COR-L47 (cell line): Measurements from ENCODE around the gene UBASH3A.
"Not testable (repeated sequence)": the region's sequence is repeated elsewhere in the genome, so short reads cannot be mapped to it uniquely, and the experiment has no call there.

Source experiments
- DNase-seq: peaks from one replicate; lab custom pipeline; 2025; lab: John Stamatoyannopoulos, UW

Gene UBASH3A

DNA sequence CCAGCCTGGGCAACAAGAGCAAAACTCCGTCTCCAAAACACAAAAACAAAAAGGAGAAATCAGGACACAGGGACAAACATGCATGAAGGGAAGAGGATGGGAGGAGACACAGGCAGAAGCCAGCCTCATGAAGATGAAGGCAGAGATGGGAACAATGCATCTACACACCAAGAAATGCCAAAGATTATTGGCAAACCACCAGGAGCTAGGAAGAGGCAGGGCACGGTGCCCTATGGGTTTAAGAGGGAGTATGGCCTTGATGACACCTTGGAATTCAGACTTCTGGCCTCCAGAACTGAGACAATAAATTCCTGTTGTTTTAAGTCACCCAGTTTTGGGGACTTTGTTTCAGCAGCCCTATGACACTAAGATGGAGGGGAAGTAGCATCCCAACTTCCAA, 13.0 kb upstream of the UBASH3A start:
- no peak for DNase-seq

DNA sequence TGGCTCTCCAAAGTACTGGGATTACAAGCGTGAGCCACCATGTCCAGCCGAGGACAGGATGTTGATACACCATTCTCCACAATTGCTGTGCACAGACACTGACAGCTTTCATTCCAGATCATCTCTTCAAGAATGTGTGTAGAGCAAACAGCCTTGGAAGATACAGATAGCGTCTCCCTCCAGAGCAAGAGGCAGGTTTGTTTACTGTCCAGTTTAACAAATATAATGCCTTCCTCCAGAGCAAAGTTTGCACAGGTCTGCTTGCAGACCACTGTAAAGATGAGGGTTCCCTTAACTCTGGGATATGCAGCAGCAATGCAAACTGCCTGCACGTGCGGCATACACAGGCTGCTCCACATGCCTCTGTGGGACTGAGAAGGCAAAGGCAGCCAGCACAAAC, 12.4 kb upstream of the UBASH3A start:
- DNase-seq = no peak

GRCh38 chr21:42392731-42393442, 10.8 kb upstream of the UBASH3A start:
- no peak for DNase-seq

DNA sequence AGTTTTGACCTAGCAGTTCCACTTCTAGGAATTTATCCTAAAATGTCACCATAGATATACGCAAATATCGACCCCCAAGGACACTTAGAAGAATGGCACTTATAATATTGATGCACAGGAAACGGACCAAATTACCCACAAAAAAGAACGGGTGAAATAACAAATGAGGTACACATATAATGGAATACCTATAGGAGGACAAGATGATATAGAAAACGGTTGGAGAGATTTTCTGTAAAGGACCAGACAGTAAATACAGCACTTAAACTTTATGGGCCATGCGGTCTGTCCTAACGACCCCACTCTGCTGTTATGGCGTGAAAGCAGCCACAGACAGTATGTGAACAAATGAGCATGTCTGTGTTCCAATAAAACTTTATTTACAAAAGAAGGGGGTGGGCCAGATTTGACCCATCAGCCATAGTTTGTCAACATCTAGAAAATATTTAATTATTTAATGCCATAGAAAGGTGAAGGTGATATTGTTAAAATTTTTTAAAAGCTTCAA, 10.2 kb upstream of the UBASH3A start:
- no peak for DNase-seq

GRCh38 chr21:42395302-42395701, 8.4 kb upstream of the UBASH3A start:
- no peak for DNase-seq

GRCh38 chr21:42395905-42396651, 7.6 kb upstream of the UBASH3A start, which contains the start of gene TMPRSS3:
Gene TMPRSS3, minus strand, starts transcription at chr21:42396052. Its CDS starts 635 bp downstream, at chr21:42395417.
- DNase-seq = no peak

DNA sequence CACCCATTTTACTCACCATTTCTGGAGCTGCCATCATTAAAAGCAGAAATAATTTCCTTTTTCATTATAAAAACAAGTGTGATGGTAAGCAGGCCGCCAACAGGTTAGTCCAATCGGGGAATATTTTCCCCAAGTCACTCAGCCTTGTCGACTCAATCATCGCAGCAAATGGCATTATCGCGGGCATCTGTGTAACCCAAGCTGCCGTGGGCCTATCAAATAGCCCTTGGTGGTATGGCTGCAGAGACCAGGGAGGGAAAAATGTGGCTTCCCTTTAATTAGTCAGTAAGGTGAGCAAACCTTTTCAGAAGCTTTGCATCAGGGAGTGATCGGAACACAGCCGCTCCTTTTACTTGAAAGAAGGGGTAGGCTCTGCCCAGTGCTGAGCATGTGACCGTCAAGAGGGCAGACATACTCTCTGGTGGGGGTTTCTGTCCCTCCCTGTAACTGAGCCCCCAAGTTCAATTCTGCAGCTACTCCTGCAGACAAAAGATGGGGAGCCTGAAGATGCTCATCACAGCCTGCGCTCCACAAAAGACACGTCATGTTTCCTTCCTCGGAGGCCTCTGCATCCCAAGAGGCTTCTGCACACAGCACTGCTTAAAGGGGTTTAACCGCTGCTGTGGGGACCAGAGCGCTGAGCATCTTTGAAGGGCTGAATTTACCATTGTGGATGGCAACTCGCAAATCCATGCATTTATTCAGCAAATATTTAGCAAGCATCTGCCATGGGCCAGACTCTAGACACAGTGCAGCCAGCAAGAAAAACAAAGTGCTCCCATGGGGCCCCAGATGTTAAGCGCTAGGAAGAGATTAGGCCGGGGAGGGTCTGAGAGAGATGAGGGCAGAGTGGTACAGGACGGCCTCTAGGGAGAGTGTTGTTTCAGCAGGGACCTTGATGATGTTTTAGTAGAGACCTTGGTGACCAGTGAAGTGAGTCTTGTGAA, 6.6 kb upstream of the UBASH3A start:
- no peak for DNase-seq

- no peak for DNase-seq
Observed at GRCh38 chr21:42397746-42398394, 5.8 kb upstream of the UBASH3A start.

- no peak for DNase-seq
Observed at GRCh38 chr21:42398436-42399028, 5.2 kb upstream of the UBASH3A start.

DNA sequence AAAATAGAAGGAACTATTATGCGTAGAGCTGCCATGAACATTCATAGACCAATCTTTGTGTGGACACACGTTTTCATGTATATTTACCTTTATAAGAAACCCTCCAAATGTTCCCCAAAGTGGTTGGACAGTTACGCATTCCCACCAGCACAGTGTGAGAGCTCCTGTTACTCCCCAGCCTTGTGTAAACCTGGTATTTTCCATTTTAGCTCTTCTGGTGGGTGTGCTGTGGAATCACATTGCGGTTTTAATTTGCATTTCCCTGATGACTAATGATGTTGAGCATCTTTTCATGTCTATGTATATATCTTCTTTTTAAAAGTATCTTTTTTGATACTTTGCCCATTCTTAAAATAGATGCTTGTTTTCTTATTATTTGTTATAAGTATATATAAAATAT, 3.2 kb upstream of the UBASH3A start:
- DNase-seq = no peak

DNA sequence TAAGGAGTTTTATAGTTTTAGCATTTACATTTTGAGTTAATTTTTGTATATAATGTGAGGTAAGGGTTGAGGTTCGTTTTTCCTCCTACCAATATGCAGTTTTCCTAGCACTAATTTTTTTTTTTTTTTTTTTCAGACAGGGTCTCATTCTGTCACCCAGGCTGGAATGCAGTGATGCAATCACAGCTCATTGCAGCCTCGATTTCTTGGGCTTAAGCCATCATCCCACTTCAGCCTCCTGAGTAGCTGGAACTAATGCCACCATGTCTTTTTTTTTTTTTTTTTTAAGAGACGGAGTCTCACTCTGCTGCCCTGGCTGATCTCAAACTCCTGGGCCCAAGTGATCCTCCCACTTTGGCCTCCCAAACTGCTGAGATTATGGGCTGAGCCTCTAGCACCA, 2.5 kb upstream of the UBASH3A start:
- DNase-seq = no peak

GRCh38 chr21:42401820-42402251, 1.9 kb upstream of the UBASH3A start:
- DNase-seq = no peak

- DNase-seq = no peak
Observed at GRCh38 chr21:42404539-42404938, 837 bp downstream of the UBASH3A start.

DNA sequence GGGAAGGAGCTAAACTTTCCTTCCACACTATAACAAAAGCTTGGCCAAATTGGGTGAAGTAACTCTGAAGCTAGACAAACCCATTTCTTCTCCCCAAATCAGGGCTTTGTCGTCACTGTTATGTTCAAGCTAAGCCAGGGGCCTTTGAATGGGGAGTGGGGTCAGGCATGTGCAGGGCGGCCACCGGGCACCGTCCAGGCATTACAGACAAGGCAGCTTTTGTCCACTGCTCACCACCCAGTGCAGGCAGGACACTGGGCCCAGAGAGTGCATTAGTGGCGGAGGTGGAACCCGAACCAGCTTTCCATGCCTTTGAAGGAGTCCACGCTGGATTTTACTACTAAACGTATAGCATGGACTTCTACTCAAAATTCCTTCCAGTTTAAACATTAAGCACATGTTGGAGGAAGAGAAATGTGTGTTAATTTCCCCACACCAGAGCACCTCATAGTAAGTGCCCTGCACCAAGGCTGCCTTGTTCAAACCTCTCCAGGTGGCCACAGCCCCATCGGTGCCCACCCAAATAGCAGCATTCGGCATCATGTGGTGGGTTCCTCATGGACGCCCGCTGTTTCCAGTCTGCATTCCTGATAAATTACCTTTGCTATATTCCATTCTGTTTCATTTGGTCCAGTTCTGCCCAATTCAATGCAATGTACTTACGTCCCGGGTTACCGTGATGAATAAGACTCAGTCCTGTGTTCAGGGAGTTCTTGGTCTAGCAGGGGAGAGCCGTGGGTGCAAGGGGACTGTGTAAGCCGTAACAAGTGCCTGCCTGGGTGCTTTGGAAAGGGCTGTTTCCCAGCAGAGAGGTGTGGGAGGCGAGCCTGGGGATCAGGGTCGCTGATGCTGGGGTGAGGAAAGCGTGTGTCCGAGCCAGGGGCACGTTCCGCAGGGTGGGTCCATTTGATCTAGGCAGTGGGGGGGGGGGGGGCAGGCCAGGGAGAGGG, 1.6 kb downstream of the UBASH3A start:
- DNase-seq = no peak

DNA sequence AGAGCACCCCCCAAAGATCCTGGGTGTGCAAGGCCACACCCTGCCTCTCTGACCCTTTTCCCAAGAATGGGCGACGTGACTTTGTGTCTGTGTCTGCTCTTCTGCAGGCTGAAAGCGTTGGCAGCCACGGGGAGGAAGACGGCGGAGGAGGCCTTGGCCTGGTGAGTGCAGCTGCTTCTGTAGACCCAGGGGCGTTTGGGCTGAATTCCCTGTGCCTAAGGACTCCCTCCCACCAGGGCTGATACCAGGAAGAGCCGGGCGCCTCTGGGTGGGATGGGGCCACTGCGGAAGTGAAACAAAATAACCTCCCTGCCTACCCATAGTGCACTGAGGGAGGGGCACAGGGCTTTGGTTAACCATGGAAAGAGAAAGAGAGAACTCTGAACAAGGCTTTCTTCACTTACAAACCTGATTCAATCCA, 2.5 kb downstream of the UBASH3A start:
- DNase-seq = no peak

DNA sequence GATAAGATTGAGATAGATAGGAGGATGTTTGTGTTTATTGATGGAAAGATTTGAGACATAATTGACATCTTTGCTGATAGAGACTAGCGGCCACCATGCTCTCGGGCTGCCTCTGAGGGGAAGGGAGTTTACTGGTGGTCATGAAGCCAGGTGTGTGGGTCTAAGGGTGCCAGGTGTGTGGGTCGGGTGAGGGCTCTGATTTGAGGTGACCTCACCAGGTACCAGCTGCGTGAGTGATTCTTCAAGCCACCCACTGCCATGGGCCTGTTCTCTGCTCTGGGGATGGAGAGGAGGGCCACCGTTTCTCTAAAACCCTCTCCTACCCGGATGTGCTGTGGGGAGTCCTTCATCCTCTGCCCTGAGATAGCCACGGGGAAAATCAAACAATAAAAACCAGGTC, 3.2 kb downstream of the UBASH3A start:
- no peak for DNase-seq

DNA sequence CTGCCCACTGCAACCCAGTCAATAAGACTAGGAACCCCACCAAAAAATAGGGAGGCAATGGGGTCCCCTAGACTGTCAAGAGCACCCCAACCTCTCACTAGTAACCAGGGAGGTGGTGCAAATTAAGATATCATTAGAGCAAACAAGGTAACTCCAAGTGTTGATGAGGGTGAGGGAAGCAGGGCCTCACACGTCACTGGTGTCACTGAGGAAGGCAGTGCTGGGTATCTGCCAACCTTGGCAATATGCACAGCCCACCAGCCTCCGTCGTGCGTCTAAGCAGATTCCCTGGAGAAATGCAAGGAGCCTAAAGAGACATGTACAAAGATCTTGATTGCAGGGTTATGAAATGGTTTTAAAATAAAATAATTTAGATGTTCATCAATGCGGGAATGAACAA, 3.8 kb downstream of the UBASH3A start:
- no peak for DNase-seq

DNA sequence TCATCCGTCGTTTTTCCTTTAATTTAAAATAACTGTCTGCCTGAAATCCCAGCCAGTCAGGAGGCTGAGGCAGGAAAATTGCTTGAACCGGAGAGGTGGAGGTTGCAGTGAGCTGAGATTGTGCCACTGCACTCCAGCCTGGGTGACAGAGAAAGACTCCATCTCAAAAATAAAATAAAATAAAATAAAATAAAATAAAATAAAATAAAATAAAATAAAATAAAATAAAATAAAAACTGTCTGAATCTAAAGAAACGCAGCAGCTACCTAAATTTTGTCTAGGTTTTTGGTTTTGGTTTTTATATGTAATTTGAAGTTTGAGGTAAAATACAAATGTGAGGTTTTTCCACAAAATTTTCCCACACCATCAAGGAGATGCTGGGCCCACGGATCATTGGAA, 5.0 kb downstream of the UBASH3A start:
- not testable (repeated sequence) for DNase-seq

DNA sequence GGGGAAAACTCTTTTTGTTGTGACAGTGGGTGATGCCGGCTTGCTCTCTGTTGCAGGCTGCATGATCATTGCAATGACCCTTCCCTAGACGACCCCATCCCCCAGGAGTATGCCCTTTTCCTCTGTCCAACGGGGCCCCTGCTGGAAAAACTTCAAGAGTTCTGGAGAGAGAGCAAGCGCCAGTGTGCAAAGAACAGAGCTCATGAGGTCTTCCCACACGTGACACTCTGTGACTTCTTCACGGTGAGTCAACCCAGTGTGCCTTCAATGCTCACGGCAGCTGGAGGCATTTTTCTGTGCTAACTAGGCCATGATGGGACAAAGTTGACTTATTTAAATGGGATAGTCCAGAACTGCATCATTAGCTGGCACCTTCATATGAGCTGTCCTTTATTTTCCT, 5.7 kb downstream of the UBASH3A start:
- no peak for DNase-seq
